Transverse colon (tissue), 4 donors: ENCODE measurements around the gene CPEB4. TPM values are rescaled to one million over a fixed set of nuclear protein-coding genes. Genes with fewer than 3 reads are reported as not detected.
A peak's percentile ranks its signal among the peaks of the same experiment; 100 is the strongest.

Experiments used
- DNase-seq: peaks from one replicate; pipeline ENCODE4 v3.0.0-alpha.2; 2019
- H3K27ac ChIP-seq, 4 donors: fragments of 200-600 bp; sonication (generic); 2 replicates each; pipeline ENCODE4 v1.5.1; 2016 to 2018; ENCODE audit warnings: inconsistent platforms in 4 of 4
- H3K27me3 ChIP-seq: fragments of 200-600 bp; sonication (generic); 2 replicates; pipeline ENCODE4 v1.5.1; 2017; ENCODE audit warnings: inconsistent platforms
- H3K36me3 ChIP-seq, 4 donors: fragments of 200-600 bp; sonication (generic); 2 replicates each; pipeline ENCODE4 v1.5.1; 2017 to 2019; ENCODE audit warnings: inconsistent platforms in 4 of 4
- H3K4me1 ChIP-seq, 4 donors: fragments of 200-600 bp; sonication (generic); 2 replicates each; pipeline ENCODE4 v1.5.1; 2017 to 2020; ENCODE audit warnings: inconsistent platforms in 4 of 4
- H3K4me3 ChIP-seq, 4 donors: fragments of 200-600 bp; sonication (generic); 1 replicate in 1 of 4; 2 replicates in 3 of 4; pipeline versions ENCODE4 v1.5.1 to v1.6.1; 2017 to 2019; ENCODE audit warnings: inconsistent platforms in 4 of 4
- H3K9me3 ChIP-seq, 2 donors: fragments of 200-600 bp; sonication (generic); 2 replicates each; pipeline ENCODE4 v1.5.1; 2017 to 2019; ENCODE audit warnings: inconsistent platforms in 2 of 2
- EP300 ChIP-seq: sonication (generic); formaldehyde crosslinking; IDR thresholded peaks from one replicate; pipeline ENCODE4 v1.6.1; 2017; ENCODE audit warnings: antibody characterized with exemption, low read depth
- POLR2A ChIP-seq: fragments of 450-650 bp; IDR thresholded peaks from one replicate; pipeline ENCODE4 v1.6.1; 2016; ENCODE audit warnings: antibody characterized with exemption, mild to moderate bottlenecking, moderate library complexity
- POLR2AphosphoS5 ChIP-seq, 3 donors: sonication (generic); formaldehyde crosslinking; IDR thresholded peaks; one replicate each; pipeline ENCODE4 v1.6.1; 2016; ENCODE audit warnings: antibody characterized with exemption in 3 of 3
- WGBS, 2 donors: methylation state at CpG; one replicate each; pipeline ENCODE4 v1.1.5; 2018; ENCODE audit warnings: low coverage in 1 of 2; 5-methylcytosine and 5-hydroxymethylcytosine counted together
- in situ Hi-C, 4 donors: fragments of 200-750 bp; cut with MboI; loops; one replicate each; pipeline versions ENCODE4 v1.15.0 to v1.15.1; 2017; ENCODE audit warnings: low sequenced_read_pairs in 3 of 4, low pct_ligation_motif_present in 1 of 4, low pct_unique_long_range_greater_than_20kb in 1 of 4
- intact Hi-C: fragments of 100-400 bp; cut with DNase I; formaldehyde crosslinking; loops from one replicate; pipeline ENCODE4 v1.15.1; 2023; ENCODE audit warnings: low total_unique reads
- total RNA-seq, 4 donors: library from RNA; depleted of rRNA; stranded (reverse); fragments of >200 nt; gene quantifications; one replicate each; pipeline ENCODE4 v1.1.0, GENCODE V29; 2016
- TF ChIP-seq, protein P1 (sequence below), 5 experiments: fragments of 200-600 bp in 3 of 5; fragments of 450-650 bp in 2 of 5; sonication (generic) in 3 of 5; IDR thresholded peaks; 1 replicate in 2 of 5; 2 replicates in 3 of 5; pipeline ENCODE4 v1.5.1; 2016 to 2017; ENCODE audit warnings: antibody characterized with exemption in 5 of 5, inconsistent platforms in 3 of 5, mild to moderate bottlenecking in 2 of 5, moderate library complexity in 1 of 5

CPEB4 gene
- total RNA-seq, 4 donors from 2014 or later = 23.6 to 67.7 (median 36.5) TPM

DNA sequence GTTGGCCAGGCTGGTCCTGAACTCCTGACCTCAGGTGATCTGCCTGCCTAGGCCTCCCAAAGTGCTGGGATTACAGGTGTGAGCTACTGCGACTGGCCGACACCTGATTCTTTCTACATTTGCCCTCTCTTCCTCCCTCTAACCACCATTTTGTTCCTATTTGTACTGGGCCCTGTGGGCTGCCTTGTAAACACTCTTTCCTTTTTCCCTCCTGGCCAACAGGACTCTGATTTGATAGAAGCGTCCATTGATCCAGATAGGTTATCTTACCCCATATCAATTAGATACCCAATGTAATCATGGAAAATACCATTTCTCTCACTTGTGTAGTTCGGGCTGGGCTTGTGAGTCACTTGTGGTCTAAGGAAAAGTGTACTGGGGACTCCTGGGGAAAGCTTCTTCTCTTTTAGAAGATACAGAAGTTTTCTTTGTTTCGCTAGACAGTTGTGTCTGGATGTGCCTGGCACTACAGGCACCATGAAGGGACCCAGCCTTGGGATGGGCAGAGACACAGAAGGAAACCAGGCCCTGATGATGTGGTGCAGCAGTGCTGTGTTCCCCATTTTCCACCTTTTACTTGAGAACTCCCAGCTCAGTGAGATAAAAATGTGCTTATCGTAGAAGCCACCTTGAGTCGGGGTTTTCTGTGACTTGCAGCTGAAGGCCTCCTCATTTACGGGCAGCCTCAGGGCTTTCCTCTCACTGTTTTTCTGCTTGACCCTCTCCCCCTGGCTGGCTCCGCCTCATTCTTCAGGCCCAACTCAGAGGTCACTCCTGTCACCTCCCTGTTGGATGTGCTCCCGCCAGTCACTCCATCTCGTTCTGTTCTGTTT lies 32.8 kb upstream of the CPEB4 start:
- in situ Hi-C loops = no loop called here
- Histone ChIP-seq H3K4me3 (no peak overlapping the region), H3K9me3 (no peaks in the 10 kb centered on the region), H3K27ac (no peak overlapping the region), H3K4me1 (peaks cover 1 to 16% (median 13%) of the 10 kb centered on the region in 4 donors), H3K36me3 (no peaks in the 10 kb centered on the region), H3K27me3 (no peaks in the 10 kb centered on the region)
- TF ChIP-seq, protein P1, sequence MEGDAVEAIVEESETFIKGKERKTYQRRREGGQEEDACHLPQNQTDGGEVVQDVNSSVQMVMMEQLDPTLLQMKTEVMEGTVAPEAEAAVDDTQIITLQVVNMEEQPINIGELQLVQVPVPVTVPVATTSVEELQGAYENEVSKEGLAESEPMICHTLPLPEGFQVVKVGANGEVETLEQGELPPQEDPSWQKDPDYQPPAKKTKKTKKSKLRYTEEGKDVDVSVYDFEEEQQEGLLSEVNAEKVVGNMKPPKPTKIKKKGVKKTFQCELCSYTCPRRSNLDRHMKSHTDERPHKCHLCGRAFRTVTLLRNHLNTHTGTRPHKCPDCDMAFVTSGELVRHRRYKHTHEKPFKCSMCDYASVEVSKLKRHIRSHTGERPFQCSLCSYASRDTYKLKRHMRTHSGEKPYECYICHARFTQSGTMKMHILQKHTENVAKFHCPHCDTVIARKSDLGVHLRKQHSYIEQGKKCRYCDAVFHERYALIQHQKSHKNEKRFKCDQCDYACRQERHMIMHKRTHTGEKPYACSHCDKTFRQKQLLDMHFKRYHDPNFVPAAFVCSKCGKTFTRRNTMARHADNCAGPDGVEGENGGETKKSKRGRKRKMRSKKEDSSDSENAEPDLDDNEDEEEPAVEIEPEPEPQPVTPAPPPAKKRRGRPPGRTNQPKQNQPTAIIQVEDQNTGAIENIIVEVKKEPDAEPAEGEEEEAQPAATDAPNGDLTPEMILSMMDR (IDR thresholded peaks at IDR 0.05) = no peak
- TF ChIP-seq EP300 (no peak), POLR2AphosphoS5 (IDR thresholded peaks at IDR 0.05) (no peak), POLR2A (no peak)
- DNase-seq = no peak
- WGBS, 2 donors = 75 to 97% methylated on average over 4 to 11 of the region's 11 CpGs
- intact Hi-C loops = no loop called here

DNA sequence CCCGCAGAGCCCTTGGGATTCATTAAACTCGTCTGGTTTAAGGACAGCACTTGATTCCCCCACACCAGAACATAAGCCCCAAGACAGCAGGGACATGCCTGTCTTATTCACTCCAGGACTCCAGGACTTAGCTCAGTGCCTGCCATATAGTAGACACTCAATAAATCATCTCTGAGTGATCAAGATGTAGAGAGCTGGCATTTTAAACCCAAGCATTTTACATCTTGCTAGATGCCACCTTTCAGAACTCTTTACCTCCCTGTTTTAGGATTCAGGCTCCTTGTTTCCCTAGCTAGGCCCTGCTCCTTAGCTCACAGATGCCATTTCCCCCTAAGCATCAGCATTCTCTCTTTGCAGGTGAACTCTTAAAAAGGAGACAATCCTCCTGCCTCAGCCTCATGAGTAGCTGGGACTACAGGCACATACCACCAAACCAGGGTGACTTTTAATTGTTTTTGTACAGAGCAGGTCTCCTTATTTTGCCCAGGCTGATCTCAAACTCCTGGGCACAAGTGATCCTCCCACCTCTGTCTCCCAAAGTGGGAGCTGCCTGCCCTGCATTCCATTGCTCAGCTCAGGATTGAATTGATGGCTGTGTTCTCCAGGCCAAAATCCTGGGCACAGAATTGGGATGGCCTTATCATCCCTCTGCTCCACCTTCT lies 32.0 kb upstream of the CPEB4 start:
- Histone ChIP-seq H3K36me3 (no peaks in the 10 kb centered on the region), H3K27ac (no peak overlapping the region), H3K4me1 (peaks cover 5 to 18% (median 13%) of the 10 kb centered on the region in 4 donors), H3K27me3 (no peaks in the 10 kb centered on the region), H3K4me3 (no peak overlapping the region), H3K9me3 (no peaks in the 10 kb centered on the region)
- no peak for DNase-seq
- 87 to 88% methylated on average over 2 of the region's 2 CpGs for WGBS, 2 donors
- TF ChIP-seq POLR2AphosphoS5 (IDR thresholded peaks at IDR 0.05) (no peak), POLR2A (no peak), EP300 (no peak)
- TF ChIP-seq, protein P1 (IDR thresholded peaks at IDR 0.05) = no peak
- in situ Hi-C loops (no loop called here), intact Hi-C loops (no loop called here)

DNA sequence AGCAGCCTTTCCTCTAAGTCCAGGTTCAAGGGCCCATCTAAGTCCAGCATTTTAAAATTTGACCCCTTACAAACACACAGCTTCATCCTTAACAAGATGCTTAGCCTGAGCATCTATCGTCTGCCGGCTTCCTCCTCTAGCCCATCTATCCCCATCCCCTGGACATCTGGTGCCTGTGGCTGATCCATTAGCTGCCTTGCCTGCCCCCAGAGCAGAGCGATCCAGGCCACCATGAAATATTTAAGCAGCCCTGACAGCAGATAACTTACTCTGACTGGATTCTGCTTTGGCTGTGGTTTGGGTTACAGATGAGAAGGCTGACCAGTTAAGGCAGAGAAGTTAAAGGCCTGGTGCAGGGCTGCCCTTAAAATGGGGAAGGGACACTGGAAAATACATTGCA lies 30.9 kb upstream of the CPEB4 start:
- in situ Hi-C loops = no loop called here
- Histone ChIP-seq H3K36me3 (no peaks in the 10 kb centered on the region), H3K27me3 (no peaks in the 10 kb centered on the region), H3K4me3 (no peak overlapping the region), H3K27ac (no peak overlapping the region), H3K9me3 (no peaks in the 10 kb centered on the region), H3K4me1 (peaks cover 5 to 18% (median 13%) of the 10 kb centered on the region in 4 donors)
- intact Hi-C loops = no loop called here
- TF ChIP-seq POLR2A = no peak
- TF ChIP-seq EP300 = no peak
- TF ChIP-seq POLR2AphosphoS5 (IDR thresholded peaks at IDR 0.05) = no peak
- TF ChIP-seq, protein P1 (IDR thresholded peaks at IDR 0.05) = no peak
- DNase-seq = no peak
- WGBS, 2 donors = 84 to 100% methylated on average over 1 to 3 of the region's 3 CpGs

GRCh38 chr5:173858021-173858669 lies 30.0 kb upstream of the CPEB4 start:
- H3K4me1 ChIP-seq = peaks cover 5 to 18% (median 13%) of the 10 kb centered on the region in 4 donors
- TF ChIP-seq EP300 = no peak
- TF ChIP-seq POLR2A = no peak
- TF ChIP-seq POLR2AphosphoS5 (IDR thresholded peaks at IDR 0.05) = peak in 1 of 3 donors; percentile 5
- TF ChIP-seq, protein P1 (IDR thresholded peaks at IDR 0.05) = no peak
- in situ Hi-C loops = no loop called here
- H3K36me3 ChIP-seq = no peaks in the 10 kb centered on the region
- WGBS, 2 donors = 23 to 40% methylated on average over 6 of the region's 6 CpGs
- intact Hi-C loops = no loop called here
- H3K4me3 ChIP-seq = no peak overlapping the region
- DNase-seq = no peak
- no peaks in the 10 kb centered on the region for H3K27me3 ChIP-seq
- no peaks in the 10 kb centered on the region for H3K9me3 ChIP-seq
- peak overlapping the region in 2 of 4 donors; percentile 24 to 50 for H3K27ac ChIP-seq
